Activated gamma-delta T cell treated with Interleukin-2 at 50 U/mL for 16 hours (primary cell): ENCODE measurements around the gene LNX2.

Experiments
- DNase-seq: peaks from one replicate; pipeline ENCODE4 v3.0.0-alpha.2; 2020

Gene LNX2

DNA sequence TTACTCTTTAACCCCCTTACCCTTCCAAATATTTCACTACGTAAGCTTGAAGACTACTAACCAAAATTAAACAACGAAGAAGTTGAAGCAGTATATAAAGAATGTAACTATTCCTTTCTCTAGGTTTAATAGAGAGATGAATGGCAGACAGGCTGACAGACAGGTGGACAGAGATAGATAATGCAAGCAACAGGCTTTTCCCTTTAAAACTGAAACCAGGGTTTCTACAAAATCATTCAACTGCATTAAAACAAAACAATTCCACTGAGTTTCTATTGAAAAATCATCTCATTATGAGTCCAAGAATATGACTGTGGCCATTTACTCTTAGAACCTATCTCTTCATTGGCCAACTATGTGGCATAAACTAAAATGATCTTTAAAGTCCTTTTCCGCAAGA is 15.2 kb downstream of the LNX2 start:
- DNase-seq, result no peak

DNA sequence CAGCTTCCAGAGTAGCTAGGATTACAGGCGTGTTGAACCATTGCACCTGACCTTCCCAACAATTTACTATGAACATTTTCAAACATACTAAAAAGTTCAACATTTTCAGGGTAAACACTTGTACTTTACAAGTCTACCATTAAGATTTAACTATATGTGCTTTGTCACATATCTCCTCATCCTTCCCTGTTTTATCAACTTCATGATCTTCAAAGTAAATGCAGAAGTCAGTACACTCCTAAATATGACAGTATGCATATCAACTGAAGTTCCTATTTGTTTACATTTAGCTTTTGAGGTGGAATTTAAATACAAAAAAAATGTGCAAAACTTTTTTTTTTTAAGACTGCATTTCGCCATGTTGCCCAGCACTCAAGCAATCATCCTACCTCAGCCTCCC is 18.5 kb downstream of the LNX2 start:
- no peak for DNase-seq

DNA sequence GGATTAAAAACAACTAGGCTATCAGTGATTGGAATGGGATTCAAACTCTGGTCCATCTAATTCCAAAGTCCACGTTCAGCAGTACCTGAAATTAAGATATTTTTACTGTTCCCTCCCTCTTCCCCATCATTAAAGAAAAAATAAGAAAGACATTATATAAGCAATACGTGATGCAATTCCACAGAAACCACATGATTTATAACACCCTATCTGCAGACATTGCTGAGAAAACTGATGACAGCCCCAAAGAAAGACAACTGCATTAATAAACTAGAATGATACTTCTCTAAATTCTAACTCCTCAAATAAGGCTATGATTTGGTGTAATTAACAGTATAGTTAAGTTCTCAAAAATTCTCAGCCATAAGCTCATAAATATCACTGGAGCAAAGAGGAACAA is 19.1 kb downstream of the LNX2 start:
- no peak for DNase-seq

DNA sequence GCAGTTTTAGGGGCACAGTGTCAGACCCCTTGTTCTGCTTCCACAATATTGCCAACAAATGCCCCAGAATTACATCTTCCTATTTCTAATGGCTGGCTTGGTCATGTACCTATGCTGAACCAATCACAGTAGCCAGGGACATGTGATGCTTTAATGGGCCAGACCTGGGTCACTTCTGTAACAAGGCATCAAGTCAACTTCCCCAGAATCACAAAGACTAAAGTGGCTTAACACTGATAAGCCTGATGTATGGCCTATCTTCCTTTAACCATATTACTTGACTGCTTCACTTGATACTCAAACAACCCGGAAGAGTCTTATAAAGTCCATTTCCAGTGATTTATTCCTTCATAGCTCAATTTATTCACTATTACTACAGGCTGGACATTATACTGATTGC is 19.6 kb downstream of the LNX2 start:
- no peak for DNase-seq

DNA sequence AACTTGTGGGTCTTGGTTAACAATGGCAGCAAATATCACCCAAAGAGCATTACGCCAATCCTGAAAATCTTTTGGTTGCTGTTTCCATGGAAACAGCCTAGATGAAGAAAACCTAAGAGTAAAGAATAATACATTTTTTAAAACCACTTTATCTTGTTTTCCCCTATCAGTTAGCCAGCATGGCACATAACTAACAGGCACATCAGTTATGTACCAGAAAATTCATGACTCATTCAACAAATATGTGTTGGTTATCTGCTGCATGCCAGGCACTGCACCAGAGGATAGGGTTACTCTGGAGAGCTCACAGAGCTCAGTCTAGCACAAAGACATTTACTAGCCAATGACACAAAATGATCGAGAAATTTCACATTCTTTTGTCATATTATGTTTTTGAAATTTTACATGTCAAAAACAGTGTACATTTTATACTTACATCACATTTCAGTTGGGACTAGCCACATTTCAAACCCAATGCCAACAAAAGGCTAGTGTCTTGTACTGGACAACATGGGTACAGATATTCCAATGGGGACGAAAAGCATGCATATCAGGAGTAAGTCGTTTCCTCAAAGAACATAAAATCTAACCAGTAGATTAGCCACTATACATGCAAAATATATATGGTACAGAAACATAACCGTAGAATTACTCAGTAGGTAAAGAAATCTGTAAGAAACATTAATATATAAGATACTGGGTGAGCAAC is 20.3 kb downstream of the LNX2 start:
- no peak for DNase-seq

DNA sequence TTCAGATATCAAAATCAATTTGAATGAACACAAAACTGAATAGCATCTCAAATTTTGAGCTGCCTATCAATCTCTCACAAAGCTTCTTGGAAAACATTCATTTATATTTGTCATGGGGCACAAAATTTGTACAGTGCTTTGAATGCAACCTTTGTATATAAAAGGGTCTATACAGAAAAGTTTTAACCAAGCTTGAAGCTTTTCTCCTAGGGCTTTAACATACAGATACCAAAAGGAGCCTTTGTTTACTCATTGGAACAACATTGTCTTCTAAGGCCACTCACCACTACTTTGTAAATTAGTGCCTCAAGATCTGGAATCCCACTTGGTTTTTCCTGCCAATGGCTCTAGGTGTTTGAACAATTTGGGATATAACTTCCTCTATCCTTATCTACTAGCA is 21.2 kb downstream of the LNX2 start:
- DNase-seq, result no peak

DNA sequence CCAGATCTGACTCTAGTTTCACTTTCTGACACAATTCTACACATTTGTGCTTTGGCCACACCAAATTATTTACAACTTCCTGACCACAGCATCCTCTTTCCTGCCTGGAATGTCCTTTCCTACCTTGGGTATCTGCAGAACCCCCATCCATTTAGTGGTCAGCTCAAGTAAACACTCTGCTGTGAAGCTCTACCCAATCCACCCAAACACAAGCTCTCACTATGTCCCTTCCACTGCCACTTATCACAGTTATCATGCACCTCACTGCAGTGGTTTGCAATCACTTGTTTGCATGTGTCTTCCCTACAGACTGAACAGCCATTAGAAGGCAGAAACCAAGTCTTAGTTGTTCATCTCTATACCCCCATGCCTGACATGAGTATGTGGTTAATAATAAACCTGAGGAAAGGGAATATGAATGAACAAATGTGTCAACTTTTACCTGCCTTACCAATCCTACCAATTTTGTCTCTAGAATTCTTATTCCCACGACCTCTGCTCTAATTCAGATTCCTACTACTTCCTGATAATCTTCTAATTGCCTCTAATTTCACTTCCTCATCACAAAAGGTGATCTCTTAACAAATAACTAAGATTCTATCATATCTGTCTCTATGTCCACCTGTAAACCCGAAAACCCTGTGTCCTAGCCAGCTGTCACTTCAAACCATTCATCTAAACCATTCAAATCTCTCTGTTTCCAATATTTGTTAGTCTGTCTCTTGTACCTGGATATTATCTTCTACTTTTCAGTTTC is 25.1 kb downstream of the LNX2 start:
- DNase-seq, result no peak

DNA sequence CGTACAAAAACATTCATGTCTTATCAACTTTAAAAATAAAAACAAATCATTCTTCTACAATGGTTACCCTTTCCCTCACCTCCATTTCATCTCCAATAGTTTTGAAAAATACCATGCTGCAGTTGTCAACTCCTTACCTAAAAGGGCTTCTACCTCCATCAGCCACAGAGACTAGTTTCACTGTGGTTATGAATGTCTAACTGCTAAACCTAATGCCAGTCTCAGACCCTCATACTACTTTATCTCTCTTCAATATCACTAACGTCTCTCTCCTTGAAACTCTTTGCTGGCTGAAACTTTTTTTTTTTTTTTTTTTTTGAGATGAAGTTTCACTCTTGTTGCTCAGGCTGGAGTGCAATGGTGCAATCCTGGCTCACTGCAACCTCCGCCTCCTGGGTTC is 27.1 kb downstream of the LNX2 start:
- DNase-seq, result no peak

DNA sequence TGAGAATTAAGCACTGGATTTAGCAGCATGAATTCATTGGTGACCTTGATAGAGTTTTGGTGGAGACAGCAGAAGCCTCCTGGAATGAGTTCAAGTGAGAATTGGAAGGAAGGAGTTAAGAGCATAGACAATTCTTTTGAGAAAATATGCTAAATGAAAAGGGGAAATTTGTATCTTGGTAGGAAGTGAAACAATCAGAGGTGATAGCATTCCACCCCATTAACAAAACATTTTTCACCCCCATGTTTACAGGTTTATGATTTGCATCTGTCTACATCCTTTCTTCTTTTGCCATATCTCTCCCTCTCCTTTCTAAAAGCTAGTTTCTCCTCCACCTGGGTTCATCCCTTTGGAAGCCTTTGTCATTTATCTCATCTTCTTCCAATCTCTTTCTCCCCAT is 27.5 kb downstream of the LNX2 start:
- no peak for DNase-seq

DNA sequence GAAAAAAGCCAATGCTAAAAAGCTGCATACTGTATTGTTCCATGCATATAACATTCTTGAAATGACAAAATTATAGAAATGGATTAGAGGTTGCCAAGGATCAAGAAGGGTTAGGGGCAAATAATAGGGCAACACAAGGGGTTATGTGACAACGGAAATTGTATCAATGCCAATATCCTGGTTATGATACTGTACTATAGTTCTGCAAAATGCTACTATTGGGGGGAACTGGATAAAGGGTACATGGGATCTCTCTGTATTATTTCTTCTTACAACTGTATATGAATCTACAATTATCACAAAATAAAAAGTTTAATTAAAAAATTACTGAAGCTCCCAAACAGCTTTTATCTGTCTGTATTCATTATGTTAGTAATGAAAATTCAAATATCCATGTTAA is 31.9 kb downstream of the LNX2 start:
- no peak for DNase-seq

DNA sequence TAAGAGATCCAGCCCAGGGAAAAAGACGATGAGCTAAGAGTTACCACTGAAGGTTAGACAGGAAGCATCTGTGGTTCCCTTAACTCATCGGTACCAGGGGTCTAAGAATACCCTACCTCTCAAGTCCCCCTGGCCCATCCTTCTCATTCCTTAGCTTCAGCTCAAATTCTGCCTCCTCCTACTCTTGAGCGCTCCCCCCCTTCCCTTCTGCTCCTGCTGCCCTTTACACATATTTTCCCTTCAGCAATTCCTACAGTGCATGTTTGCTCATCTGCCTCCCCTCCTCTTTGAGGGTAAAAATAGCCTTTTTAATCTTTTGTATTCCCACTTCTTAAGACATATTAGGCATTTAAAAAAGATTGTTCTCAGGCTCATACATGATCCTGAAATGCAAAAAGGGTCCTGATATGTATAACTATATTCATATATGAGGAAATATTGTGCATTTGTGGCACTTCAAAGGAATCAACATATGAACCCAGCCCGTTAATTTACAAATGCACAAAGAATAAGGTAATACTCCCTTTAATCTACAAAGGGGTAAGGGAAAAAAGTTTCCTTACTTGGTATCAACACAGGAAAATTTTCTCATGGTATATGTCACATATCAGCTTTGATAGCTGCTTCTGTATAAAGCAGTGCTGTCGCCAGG is 33.1 kb downstream of the LNX2 start:
- no peak for DNase-seq

DNA sequence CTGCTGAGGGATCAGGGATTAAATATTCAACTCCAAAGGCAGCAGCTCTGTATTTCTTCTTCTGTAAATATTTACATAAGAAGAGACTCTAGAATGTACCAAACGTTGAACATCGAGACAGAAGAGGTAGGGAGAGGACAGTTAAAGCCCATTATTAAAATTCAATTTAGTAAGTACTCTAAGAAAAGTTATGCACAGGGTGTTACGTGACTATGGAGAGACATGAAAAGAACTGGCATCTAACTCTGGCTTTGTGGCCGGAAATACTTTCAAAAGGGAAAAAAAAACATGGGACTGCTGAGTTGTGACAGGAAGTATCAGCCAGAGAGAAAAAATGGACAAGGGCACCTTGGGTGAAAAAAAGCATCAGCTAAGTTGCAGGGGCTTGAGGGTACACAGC is 36.7 kb downstream of the LNX2 start:
- DNase-seq, result no peak

DNA sequence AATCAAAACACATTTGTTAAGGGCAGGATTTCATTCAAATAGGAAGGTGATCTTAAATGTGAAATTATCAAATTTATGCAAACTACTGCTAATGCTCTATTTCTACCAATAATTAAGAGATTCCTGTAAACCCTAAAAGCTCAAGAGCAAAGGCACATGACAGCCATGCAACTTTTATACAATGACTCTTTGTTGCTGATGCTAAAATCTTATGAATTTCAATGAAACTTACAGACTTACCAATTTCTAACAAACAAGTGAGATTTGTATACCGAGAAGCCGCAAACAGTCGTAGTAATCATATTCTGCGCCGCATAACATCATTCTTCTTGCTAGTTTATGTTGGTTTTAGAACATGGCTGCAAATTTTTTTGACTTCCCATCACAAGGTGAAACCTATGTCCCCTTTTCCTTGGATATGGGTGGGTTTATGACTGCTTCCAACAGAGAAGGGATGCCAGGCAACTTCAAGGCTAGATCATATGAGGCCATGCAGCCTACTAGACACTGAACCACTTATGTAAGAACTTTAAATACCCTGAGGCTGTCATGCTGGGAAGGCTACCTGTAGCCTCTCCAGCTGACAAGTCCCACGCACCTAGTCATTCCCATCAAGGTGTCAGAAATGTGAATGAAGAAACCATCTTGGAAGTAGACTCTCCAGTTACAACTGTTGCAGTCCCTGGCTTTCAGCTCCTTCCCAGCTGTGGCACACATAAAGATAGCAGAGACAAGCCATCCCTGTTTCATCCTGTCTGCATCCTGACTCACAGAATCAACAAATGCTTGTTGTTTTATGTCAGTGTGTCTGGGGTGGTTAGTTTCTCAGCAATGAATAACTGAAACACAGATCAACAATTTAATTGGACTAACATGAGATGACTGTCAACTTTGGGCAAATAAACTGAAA is 42.0 kb downstream of the LNX2 start:
- DNase-seq, result no peak

DNA sequence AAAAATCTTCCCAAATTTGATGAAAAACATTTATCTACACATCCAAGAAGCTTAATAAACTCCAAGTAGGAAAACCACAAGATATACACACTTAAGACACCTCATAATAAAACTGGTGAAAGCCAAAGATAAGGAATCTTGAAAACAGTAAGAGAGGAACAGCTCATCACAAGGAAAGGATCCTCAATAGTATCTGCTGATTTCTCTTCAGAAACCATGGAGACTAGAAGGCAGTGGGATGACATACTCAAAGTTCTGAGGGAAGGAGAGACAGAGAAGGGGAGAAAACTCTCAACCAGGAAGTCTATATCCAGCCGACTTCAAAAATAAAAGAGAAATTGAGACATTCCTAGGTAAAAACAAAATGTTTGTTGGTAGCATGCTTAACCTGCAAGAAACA is 45.7 kb downstream of the LNX2 start:
- no peak for DNase-seq

DNA sequence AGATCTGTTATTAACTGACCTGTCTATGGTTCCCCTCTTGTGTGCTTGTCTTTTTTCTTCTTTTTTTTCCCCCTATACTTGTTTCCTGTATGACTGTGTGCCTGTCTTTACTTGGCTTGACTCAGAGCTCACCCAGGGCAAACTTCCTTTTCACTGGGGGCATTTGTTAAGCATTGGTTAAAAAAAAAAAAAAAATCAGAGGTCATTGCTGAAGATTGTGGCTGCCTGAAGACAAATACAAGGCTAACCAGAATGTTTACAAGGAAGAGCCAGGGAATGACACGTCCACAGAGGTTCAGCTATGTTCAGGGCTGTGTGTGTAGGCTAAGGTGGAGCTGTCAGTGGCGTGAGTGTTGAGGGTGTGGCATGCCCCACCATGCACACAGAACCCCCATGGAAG is 47.1 kb downstream of the LNX2 start:
- no peak for DNase-seq

DNA sequence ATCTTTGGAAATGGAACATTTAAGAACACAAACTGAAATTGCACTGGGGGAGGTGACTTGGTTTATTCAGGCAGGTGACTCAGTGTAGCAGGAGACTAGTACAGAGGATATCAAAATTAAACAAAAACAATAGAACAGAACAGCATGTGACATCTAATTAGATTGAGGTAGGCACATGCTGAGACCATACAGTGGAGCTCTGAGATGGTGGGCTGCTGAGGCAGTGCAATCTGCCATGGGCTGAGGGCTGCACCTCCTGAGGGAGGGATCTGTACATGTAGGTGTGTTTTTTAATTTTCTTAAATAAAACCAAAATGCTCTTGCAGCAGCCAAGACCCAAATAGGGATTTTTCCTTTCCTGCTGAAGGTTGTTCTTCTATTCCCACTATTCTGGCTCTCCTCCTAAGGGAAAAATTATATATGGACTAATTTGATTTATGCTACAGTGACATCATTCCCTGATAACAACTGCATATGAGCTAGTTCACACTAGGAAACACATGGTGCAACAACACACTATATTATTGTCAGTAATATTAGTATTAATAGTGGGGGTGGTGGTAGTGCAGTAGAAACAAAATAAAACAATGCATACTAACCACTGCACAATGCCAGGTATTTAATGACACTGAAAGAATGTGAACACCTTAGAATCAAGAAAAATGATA is 48.0 kb downstream of the LNX2 start:
- no peak for DNase-seq

DNA sequence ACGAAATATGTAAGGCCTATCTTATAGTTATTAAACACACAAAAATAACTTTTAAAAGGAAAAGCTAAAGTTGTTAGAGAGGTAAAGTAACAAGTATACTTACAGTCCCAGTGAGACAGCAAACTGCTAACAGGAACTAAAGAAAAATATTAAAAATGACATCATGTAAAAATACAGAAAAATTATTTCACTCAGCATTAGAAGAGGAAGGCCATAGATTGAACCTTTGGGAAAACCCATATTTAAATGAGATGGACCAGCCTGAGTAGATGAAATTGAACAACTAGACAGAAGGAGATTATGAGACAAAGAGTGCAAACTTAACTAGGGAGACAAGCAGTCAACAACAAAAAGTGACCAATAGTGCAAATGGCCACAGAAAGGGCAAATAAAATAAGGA is 49.4 kb downstream of the LNX2 start:
- DNase-seq, result no peak

DNA sequence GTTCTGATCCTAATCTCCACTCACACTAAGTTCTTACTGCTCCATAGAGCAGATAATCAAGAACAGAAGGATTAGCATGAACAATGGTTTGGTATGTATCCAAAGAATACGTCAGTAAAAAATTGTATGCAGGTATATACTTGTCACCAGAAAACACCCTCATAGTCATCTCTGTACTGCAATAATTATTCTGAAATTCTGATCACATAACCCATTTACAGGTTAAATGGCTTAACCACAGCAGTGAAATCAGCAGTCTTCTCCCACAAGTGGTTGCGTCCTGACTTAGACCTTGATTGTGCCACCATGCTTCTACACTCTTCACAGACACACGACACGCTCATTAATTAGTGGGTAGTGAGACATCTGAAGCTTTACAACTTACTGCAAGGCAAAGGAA is 50.9 kb downstream of the LNX2 start:
- no peak for DNase-seq

DNA sequence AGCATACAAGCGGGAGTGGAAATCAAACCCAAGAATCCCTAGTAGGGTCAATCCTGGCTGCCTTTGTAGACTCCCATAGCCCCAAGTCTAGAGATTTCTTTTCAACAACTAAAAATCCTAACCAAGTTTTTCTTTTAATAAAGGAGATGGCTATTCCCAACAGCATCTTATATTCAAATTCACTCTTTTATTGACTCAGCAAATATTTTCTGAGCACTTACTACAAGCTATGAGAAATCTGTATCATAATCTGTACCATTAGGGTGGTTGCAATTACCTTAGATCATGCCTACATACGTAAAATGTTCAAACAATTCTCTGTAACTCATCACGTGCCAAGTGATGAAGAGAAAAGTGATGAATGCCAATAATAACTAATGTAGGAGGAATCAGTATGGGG is 54.5 kb downstream of the LNX2 start:
- no peak for DNase-seq

DNA sequence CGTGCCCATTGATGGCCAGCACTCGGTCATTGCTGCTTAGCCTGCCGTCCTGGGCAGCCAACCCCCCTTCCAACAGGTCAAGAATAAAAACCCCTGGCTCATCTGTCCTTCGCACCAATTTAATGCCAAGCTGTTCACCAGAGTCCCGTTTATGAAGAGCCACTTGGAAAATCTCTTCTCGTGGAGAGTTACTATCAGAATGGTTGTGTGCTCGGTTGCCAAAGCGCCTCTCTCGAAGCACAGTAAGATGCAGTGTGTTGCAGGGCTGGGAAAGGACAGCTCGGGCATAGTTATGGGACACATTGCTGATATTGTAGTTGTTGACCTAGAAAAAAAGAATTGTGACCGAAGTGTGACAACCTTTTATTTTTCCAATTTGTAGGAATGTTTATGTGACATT is 57.9 kb downstream of the LNX2 start:
- no peak for DNase-seq

DNA sequence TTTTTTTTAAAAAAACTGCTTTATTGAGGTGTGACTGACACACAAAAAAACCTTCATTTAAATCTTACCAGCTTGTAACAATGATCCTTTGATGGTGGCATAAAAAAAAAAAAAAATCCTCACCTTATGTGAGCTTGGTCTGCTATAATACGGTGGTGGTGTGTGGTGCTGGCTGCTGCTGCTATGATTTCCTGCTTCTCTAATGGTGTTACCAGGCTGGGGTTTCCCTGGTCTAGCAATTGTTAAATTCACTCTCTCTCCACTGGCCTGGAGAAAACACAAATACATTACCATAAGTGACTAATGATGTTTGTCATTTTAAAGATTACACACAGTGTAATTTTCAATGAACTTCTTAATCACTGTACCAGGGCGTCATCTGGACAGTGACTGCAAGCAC is 60.6 kb downstream of the LNX2 start:
- peak; percentile 23 for DNase-seq

DNA sequence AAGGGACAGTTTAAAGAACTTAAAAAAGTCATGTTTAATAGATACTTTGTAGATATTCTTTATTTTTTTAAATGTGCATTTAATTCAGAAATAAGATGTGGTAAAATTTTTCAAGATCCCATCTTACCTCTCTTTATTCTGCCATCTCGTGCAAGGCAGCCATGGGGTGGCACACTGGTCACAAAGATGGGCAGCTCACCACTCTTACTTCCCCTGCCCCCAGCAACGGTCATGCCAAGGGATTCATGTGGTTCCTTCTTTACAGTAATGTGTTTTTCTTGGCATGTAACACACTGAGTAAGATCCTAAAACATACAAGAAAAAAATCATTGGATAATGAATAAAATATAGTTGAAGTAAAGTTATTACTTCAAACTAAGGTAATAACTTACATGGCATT is 64.2 kb downstream of the LNX2 start:
- no peak for DNase-seq

DNA sequence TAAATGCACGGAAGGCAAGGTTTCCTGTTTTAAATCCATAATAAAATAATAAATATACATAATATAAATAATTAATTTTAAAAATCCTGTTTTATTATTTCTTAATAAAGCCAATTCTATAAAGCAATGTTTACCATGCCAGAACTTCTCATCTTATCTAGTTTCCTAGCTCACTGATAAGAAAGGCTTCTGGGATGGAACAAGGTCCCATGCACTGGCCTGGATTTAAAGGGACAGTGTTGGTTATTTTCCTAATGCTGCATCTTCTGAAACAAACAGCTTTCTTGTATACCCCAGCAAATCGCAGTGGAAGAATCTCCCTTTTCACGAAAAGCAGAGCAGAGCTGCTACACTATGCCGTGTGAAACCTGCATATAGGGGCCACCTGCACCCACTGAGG is 68.8 kb downstream of the LNX2 start:
- DNase-seq, result no peak
